ENCODE results near the gene PCDHGB3.

GRCh38 chr5:141403387-141403786 is 33.3 kb downstream of the PCDHGB3 start:
- no peak for TF ChIP-seq CTCF (conservative IDR thresholded peaks at IDR 0.05 in 1 of 2, IDR thresholded peaks at IDR 0.05 in 1 of 2; ENCODE audit: low read depth in 1 of 2, low read length in 2 of 2)
- TF ChIP-seq EZH2 (IDR thresholded peaks at IDR 0.05; ENCODE audit: low read length, missing control alignments) = no peak

All from fibroblast of lung (primary cell).